MM.1S (cell line): Measurements from ENCODE around the gene TNPO3.

ENCODE experiments used
- EZH2 ChIP-seq: fragments of 300-600 bp; sonication (generic); optimal IDR thresholded peaks from 2 replicates; pipeline ENCODE3; 2017; ENCODE audit warnings: low read depth, mild to moderate bottlenecking, antibody characterized with exemption, low read length, mixed read lengths
- TF ChIP-seq, protein P1 (sequence below): fragments of 300-600 bp; sonication (generic); IDR thresholded peaks from 2 replicates; pipeline ENCODE4 v1.5.1; 2016; ENCODE audit warnings: antibody characterized with exemption, low read length, mixed read lengths

GRCh38 chr7:129024125-129024524 lies 30.8 kb downstream of the TNPO3 start:
- TF ChIP-seq, protein P1, sequence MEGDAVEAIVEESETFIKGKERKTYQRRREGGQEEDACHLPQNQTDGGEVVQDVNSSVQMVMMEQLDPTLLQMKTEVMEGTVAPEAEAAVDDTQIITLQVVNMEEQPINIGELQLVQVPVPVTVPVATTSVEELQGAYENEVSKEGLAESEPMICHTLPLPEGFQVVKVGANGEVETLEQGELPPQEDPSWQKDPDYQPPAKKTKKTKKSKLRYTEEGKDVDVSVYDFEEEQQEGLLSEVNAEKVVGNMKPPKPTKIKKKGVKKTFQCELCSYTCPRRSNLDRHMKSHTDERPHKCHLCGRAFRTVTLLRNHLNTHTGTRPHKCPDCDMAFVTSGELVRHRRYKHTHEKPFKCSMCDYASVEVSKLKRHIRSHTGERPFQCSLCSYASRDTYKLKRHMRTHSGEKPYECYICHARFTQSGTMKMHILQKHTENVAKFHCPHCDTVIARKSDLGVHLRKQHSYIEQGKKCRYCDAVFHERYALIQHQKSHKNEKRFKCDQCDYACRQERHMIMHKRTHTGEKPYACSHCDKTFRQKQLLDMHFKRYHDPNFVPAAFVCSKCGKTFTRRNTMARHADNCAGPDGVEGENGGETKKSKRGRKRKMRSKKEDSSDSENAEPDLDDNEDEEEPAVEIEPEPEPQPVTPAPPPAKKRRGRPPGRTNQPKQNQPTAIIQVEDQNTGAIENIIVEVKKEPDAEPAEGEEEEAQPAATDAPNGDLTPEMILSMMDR = no peak
- no peak for TF ChIP-seq EZH2
